ENCODE measurements around the gene FLNB.

GRCh38 chr3:58004973-58005372 lies 3.2 kb upstream of the FLNB start:
- TF ChIP-seq CTCF (IDR thresholded peaks at IDR 0.05; ENCODE audit: control extremely low read depth in 1 of 3, insufficient read depth in 1 of 3, low read depth in 1 of 3, low read length in 3 of 3) (no peak), E2F6 (IDR thresholded peaks at IDR 0.05) (no peak), RAD21 (IDR thresholded peaks at IDR 0.05 in 1 of 2, conservative IDR thresholded peaks at IDR 0.05 in 1 of 2; ENCODE audit: low read depth in 2 of 2, low read length in 2 of 2) (no peak), POLR2A (IDR thresholded peaks at IDR 0.05; ENCODE audit: control extremely low read depth in 1 of 2, low read depth in 2 of 2, low read length in 2 of 2) (no peak), POLR2AphosphoS5 (IDR thresholded peaks at IDR 0.05; ENCODE audit: low read depth, low read length) (no peak), KDM1A (IDR thresholded peaks at IDR 0.05; ENCODE audit: borderline replicate concordance, low read length) (no peak), CEBPB (IDR thresholded peaks at IDR 0.05; ENCODE audit: low read depth, low read length) (no peak), CBX5 (IDR thresholded peaks at IDR 0.05; ENCODE audit: low read depth, low read length) (no peak), HDAC2 (IDR thresholded peaks at IDR 0.05; ENCODE audit: borderline replicate concordance in 1 of 2, low read depth in 2 of 2, low read length in 2 of 2) (no peak), BACH1 (IDR thresholded peaks at IDR 0.05; ENCODE audit: low read length) (no peak), EZH2 (IDR thresholded peaks at IDR 0.05; ENCODE audit: low read depth, low read length, severe bottlenecking) (no peak), FOSL1 (IDR thresholded peaks at IDR 0.05; ENCODE audit: insufficient read depth, low read depth, low read length) (no peak)
